HG03354 (cell line): ENCODE data around the gene SPC25.
"Not testable (repeated sequence)": the region's sequence is repeated elsewhere in the genome, so short reads cannot be mapped to it uniquely, and the experiment has no call there.

Experiments
- ATAC-seq: cut with Tn5 transposase; IDR thresholded peaks from one replicate; pipeline ENCODE4 v1.9.1; 2021; ENCODE audit warnings: mild to moderate bottlenecking; ENCODE audit not compliant: unreplicated experiment, poor library complexity, severe bottlenecking

SPC25 gene

DNA sequence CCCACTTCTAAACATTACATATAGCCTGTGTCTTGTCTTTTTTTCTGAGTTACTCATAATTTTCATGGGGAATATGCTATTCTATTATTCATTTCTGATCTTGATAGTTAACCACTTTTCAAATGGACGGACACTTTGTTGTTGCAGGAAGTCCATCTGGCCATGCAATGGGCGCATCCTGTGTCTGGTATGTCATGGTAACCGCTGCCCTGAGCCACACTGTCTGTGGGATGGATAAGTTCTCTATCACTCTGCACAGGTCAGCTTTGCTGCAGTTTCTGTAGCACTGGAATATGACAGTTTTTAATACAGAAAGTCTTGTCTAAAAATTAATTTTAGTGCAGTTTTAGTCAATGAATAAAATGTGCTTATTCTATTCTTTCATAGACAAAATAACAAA, 14.1 kb upstream of the SPC25 start:
- ATAC-seq, result no peak

DNA sequence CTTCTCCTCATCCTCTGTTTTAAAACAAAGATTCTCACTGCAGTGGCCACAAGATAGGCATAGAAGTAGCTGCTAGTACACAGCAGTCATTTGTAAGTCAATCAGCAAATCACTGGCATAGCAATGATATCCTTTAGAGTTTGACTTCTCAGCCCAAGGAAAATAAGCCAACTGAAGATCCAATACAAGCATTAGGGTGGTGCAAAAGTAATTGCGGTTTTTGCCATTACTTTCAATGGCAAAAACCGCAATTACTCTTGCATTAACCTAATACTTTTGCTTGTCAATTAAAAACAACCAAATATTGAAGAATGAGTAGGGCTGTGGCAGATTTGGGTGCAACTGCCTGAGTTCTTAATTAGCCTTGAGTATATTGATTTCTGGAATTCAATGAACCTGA, 13.7 kb upstream of the SPC25 start:
- no peak for ATAC-seq

DNA sequence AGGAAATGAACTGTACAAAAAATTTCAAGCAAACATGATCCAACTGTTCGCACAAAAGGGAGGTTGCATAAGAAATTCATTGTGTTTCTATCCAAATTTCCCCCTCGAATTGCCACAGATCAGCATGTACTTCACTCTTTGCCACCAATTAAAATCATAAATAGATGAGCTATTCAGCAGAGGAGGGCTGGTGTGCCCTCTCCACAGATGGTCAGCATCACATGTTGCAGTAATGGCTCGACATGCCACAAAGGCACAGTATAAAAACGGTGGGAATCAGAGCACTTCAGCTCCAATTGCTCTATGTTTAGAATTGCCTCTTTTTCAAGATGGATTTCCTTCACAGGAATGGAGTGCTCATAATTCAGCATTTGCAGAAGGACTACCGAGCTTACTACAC, 10.8 kb upstream of the SPC25 start, which contains the start of gene G6PC2:
Gene G6PC2 (plus strand): TSS at position 289 of the 400 bp plus-strand sequence. CDS start 41 bp downstream, at position 330.
- ATAC-seq, result no peak

DNA sequence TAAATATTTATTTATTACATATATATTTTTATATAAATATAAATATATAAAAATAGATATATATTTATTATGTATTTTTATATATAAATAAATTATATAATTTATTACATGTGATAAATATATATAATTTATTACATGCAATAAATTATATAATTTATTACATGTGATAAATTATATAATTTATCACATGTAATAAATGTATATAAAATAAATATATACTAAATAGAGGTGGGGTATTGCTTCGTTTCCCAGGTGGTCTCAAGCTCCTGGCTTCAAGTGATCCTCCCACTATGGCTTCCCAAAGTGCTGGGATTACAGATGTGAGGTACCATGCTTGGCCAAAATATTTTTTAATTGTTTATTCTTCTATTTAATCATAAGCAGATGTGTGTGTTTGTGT, 7.2 kb upstream of the SPC25 start:
- no peak for ATAC-seq

DNA sequence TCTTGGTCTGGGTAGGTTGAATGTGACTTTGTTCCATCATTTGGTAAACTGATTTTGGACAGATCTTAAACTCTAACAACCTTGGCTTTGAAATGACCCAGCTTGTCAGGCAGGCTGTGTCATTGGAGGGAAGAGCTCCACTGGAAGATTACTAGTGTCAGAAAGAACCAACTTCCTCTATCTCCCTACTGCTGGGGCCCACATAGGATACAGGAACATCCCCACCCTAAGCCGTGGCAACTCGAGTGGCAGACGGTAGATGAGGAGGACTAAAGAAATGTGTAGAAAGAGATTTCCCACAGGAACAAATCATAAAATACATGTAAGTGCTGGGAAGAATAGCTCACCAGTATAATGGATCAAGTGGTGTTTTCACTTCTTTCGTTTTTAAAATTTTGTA, 6.6 kb upstream of the SPC25 start:
- no peak for ATAC-seq

DNA sequence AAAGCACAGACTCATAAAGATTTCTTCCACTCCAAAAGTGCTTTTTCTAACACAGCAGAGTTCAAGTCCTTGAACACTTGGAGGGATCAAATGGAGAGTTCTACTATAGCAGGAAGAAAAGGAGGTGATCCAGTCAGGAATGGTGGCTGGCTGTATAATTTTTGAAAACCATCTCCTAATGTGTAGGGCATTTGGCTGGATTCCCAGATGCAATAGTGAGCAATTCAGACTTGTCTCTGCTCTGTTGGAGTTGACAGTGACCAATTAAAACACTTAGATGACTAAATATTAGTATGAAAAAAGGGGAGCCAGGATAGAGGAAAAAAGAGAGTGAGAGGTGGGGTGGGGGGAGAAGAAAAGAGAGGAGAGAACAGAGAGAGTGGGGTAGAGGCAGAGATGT, 5.5 kb upstream of the SPC25 start:
- no peak for ATAC-seq

DNA sequence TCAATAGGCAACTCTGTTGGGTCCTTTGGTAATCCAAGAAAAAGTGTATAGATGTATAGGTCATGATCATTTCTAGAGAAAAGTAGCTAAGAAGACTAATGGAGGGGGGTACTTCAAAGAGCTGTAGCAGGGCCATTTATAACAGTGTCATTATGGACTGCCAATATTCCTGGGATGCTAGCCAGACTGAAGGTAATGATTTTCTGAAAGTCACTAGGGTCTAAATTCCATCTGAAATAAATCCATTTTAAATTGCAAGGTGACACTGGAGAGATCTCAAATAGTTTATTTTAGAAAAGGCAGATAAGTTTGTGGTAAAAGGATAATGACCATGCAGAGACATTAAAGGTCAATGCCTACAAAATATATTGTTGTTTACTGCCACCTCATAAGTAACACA, 4.5 kb upstream of the SPC25 start:
- no peak for ATAC-seq

DNA sequence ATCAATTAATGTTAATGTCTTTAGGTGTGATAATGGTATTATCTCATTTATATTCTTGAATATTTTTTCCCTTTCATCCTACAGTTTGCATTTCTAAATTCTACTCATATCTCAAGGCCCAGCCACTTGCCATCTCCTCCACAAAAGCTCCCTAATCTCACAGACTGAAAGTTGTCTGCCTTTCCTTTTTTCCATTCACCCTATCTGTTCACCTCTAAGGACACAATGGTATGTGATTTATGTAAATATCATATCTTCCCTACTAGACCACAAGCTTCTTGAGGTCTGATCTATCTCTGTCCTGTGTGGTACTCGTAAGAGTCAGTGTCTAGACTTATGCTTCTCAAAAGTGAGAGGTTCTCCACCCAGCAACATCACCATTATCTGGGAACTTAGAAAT, 3.9 kb upstream of the SPC25 start:
- no peak for ATAC-seq

DNA sequence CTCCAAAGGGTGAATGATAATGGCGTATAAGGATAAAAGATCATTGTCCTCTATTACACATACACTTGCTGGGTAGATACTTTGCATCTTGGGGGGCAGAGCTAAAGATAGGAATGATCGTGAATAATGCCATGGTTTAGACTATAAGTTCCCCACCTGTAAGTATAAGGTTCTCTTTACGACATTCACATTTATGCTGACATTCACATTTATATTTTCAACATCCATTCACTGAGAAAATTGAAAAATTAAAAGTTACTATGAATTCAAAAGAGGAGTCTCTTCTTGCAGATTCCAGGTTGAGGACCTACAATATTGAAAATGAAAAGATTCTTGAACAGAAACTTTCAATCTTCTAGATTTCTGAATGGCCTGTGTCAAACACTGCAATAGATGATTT, 2.1 kb upstream of the SPC25 start:
- ATAC-seq, result no peak

DNA sequence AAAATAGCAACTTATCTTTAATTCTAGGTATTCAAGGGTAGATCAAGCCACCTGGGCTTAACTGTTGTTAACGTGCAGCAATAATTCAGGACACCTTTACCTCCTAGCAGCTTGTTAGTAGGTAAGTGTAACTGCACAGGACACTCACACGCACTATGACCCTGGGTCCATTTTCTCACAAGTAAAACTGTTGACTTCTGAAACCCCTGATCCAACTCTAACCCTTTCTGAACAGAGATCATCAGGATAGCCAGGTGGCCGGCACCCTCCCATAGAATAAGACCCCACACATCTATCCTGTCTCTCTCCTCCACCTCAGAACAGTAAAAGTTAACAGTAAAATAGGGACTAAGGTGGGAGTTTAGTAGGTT, 610 bp downstream of the SPC25 start:
- peak; percentile 5 for ATAC-seq

DNA sequence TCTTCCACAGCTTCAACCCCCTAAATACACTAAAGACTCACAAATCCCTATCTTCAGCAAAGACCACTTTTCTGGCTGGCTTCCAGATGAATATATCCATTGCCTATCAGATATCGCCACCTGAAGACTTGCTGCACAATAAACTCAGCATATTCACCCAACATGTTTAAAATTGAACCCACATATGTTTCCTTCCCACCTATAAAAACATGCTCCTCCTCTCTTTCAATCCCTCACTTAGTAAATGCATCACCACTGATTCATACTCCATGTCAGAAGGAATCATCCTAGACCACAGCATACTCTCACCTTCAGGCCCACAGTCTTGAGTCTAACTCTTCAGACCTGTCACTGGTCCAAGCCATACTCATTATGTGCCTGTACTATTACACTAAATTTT, 5.3 kb downstream of the SPC25 start:
- no peak for ATAC-seq

DNA sequence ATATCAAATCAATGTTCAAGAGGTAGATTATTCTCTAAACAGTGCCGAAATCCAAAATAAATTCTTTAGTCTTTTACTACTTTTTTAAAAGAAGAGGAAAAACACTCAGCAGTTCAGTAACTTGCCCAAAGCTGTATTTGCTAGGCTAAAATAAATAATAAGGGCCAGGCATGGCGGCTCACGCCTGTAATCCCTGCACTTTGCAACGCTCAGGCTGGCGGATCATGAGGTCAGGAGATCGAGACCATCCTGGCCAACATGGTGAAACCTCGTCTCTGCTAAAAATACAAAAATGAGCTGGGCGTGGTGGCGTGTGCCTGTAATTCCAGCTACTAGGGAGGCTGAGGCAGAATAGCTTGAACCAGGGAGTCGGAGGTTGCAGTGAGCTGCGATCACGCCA, 8.1 kb downstream of the SPC25 start:
- not testable (repeated sequence) for ATAC-seq

DNA sequence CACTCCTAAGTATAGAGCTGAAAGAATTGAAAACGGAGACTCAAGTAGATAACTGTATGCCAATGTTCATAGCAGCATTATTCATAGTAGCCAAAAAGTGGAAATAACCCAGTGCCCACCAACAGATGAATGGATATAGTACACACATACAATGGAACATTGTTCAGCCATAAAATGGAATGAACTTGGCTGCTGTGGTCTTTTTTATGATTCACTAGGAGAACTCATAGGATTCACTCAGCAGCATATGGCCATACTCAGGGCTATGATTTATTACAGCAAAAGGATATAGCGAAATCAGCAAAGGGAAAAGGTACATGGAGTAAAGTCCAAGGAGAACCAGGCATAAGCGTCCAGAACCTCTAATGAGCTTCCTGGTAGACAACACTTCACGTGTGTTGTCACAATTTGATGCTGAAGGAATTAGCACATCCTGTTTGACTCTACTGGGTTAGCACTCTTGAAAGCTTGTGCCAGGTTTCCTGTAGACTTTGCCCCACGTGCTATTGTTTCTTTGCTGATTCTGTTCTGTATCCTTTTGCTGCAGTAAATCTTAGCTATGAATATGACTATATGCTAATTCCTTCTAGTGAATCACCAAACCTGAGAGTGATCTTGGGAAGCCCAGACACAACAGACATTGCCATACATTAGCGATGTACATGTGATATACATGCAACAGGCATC, 15.7 kb downstream of the SPC25 start:
- ATAC-seq, result no peak

DNA sequence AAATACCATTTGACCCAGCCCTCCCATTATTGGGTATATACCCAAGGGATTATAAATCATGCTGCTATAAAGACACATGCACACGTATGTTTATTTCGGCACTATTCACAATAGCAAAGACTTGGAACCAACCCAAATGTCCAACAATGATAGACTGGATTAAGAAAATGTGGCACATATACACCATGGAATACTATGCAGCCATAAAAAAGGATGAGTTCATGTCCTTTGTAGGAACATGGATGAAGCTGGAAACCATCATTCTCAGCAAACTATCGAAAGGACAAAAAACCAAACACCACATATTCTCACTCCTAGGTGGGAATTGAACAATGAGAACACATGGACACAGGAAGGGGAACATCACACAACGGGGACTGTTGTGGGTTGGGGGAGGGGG, 19.4 kb downstream of the SPC25 start:
- ATAC-seq, result not testable (repeated sequence)

DNA sequence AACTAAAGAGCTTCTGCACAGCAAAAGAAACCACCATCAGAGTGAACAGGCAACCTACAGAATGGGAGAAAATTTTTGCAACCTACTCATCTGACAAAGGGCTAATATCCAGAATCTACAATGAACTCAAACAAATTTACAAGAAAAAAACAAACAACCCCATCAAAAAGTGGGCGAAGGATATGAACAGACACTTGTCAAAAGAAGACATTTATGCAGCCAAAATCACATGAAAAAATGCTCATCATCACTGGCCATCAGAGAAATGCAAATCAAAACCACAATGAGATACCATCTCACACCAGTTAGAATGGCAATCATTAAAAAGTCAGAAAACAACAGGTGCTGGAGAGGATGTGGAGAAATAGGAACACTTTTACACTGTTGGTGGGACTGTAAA, 19.9 kb downstream of the SPC25 start:
- ATAC-seq, result not testable (repeated sequence)

DNA sequence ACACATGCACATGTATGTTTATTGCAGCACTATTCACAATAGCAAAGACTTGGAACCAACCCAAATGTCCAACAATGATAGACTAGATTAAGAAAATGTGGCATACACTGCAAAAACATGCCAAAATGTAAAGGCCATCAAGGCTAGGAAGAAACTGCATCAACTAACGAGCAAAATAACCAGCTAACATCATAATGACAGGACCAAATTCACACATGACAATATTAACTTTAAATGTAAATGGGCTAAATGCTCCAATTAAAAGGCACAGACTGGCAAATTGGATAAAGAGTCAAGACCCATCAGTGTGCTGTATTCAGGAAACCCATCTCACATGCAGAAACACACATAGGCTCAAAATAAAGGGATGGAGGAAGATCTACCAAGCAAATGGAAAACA, 23.1 kb downstream of the SPC25 start:
- not testable (repeated sequence) for ATAC-seq

DNA sequence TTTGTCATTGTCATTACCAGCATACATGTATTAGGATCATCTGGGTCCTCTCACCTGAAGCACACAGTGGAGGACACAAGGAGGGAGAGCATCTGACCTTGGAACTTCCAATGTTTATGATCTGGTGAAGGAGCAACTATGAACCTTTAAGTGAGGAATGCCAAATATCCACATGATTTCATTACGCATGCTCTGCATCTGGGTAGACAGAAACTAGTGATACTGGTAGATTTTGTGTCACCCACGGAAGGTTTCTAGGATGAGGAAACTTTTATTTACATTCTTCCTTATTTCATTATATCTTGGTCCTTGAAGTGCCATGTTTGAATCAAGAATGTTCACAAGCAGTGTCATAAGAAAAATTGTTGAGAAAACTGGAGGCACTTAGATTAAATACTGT, 32.1 kb downstream of the SPC25 start:
- no peak for ATAC-seq

DNA sequence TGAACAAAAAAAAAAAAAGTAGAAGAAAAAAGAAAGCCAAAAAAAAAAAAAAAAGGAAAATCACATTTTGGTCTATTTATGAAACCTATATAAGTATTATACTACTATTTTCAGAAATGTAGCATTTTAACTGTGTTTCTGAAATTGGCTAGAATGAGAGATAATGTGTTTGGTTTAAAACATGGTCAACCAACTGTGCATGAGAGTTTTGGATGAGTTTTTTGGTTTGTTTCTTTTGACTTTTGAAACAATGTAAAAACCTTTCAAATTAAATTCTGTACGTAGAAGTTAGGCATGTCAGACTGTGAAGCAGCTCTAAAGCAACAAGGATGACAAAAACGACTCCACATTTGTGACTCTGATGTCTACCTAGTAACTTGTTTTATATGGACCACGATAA, 34.6 kb downstream of the SPC25 start:
- no peak for ATAC-seq

DNA sequence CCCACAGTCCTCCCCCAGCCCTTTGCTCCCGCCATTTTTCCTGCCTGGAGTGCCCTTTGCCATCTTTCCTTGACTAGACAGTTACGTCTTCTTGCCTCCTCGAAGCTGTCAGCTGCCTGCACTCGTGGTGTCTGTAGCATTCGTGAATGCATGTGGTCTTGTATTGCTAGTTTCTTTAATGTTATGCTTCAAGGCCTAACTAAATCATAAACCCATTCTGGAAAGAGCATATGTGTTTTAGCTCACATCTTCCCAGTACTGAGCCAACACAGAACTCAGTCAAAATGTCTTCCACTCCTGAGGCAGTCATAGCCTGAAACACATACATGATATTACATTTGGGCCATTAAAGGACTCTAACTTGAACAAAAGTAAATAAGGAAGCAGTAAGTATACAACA, 35.6 kb downstream of the SPC25 start:
- no peak for ATAC-seq

DNA sequence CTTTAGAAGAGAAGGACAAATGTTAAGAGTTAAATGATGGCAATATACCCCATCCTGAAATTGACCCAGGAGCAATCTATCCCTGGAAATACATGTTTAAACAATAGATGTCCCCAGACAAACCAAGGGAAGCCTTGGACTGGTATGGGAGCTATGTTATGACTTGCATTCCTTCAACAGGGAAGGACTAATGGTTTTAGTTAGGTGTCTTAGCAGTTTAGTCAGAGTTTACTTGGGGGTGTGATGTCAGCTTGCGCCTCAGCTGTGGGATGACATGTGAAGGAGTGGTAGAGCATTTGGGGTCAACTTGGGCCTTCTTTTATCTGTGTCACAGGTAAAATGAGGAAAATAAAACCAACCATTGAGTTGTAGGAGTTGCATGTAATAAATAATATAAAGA, 36.8 kb downstream of the SPC25 start:
- ATAC-seq, result no peak

DNA sequence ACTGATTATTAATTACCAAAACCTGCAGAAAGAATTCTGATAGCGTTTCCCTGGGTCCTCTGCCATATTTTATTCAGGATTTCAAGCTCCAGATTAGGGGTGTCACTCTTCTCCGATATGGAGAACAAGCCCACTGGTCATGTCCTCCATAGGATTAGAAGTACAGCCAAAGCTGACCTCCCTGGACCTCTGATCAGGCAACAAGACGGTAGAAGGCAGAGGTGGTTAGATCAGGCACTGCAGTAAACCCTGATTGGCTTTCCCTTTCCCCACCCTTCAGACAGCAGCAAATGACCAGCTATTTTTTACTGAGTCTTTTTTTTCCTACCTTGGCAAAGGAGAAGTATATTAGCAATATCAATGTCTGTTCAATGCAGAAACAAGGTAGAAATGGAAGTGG, 37.7 kb downstream of the SPC25 start:
- no peak for ATAC-seq

DNA sequence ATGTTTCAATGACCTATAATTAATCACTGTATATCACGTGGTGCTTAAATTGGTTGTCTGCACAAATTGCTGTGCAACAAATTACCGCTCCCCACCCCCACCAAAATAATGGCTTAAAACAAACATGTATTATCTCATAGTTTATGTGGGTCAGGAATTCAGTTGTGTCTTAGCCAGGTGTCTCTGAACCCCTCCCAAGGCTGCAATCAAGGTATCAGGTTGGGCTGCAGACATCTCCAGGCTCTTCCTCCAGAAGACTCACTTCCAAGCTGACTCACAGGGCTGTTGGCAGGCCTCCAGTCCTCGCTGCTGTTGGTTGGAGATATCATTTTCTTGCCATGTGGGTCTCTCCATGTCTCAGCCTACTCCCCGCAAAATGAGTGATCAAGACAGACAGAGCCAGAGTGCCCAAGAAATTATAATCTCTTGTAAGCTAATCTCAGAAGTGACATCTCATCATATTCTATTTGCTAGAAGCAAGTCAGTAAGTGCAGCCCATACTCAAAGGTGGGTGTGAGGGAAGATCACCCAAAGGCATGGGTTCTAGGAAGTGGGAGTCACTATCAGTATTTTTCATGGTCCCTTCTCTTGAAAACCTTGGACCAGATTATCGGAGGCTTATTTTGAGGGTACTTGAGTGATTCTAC, 38.4 kb downstream of the SPC25 start:
- no peak for ATAC-seq
